GM21737 (cell line): Measurements from ENCODE around the gene MS4A4A.
"Not testable (repeated sequence)": the region's sequence is repeated elsewhere in the genome, so short reads cannot be mapped to it uniquely, and the experiment has no call there.

Experiments used
- ATAC-seq: cut with Tn5 transposase; IDR thresholded peaks from one replicate; pipeline ENCODE4 v1.9.1; 2021; ENCODE audit warnings: mild to moderate bottlenecking, moderate library complexity; ENCODE audit not compliant: unreplicated experiment

Gene MS4A4A

DNA sequence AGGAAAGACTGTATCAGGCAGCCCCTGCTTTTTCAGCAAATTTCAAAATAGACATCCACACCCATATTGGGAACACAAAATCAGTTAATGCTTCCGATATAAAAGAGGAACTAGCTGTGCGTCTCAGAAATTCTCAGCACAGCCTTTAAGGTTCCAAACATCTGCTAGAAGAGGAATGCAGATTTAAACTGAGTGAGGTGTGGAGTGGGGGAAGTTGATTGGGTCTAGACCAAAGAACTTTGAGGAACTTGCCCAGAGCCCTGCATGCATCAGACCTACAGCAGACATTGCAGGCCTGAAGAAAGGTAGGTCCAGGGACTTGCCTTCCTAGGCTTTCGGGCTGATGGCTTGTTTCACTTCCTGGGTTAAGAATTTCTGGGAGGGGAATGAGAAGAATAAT lies at the start of gene MS4A4A:
Gene MS4A4A (plus strand): TSS at position 255 of the 400 bp plus-strand sequence. CDS start 10 bp downstream, at position 265.
- ATAC-seq, result no peak

DNA sequence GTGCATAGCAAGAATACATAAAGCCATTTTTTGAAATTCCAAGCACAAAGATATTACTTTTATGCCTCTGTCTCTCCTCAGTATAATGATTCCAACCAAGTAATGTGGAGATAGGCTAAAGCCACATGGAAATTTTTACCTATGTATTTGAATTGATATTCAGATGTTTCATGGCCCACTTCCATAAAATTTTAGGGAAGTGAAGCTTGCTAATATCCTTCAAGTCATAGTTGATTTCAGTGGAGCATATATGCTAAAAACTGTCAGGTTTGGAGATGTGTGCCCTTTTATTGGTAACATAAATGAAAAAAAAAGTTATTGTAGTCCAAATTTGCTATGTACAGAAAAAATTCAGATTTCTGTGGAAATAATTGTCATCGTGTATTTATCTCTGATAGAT lies 49.8 kb upstream of the MS4A4A start:
- ATAC-seq, result no peak

DNA sequence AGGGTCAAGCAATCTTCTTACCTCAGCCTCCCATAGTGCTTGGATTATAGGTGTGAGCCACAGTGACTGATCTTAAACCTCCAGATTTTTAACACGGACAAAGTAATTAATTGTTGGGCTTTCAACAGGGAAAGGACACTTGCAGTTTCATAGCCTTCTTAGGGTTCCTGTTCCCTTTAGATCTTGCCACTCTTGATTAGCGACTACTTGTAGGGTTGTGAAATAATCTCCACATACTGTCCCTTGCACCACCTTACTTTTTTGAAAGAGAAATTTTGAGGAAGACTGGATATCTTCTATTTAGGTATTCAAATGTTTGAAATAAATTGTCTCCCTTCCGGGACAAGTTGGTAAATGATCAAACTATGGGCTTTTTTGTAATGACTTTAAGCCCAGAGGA lies 45.1 kb upstream of the MS4A4A start:
- ATAC-seq, result no peak

DNA sequence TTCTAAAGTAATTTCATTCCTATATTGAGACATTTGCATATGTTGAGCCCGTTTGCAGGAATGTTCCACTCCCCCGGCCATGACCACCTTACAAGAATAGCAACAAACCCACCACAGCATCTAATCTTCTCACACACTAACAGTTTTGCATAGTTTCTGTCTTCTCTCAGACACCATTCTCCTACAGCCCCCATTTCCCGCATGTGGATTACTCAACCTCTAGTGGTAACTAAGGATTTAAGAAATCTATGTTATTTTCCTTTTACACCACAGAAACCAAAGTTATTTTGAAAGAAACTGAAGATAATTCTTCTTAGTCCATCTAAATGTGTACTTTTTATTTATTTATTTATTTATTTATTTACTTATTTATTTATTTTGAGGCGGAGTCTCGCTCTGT lies 39.8 kb upstream of the MS4A4A start:
- ATAC-seq, result no peak

DNA sequence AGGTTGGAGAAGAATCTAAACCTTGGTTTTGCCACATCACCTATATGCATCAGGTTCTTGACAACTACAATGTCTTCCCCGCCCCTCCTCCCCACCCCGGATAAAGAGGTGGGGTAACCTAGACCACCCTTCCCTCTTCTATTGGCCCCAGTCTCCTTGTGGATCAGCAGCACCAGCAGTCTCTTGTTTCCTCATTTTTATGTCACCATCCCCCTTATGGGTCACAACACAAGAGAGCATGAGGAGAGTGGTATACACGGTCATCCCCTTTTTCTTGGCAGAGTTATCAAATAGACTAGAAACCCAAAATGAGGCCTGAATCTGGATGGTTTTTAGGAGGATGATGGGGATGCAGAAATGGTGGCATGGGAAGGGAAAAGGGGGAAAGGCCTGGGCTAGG lies 38.7 kb upstream of the MS4A4A start:
- no peak for ATAC-seq

DNA sequence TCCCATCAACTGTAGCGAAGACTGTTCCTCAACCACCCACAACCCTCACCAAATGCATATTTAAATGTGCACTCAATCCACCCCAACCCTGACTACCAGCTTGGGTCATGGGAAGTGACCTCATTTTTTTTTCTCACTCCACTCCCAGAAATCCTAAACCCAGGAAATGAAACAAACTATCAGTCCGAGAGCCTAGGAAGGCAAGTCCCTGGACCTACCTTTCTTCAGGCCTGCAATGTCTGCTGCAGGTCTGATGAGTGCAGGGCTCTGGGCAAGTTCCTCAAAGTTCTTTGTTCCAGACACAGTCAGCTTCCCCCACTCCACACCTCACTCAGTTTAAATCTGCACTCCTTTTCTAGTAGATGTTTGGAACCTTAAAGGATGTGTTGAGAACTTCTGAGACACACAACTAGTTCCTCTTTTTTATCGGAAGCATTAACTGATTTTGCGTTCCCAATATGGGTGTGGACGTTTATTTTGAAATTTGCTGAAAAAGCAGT lies 37.7 kb upstream of the MS4A4A start, which contains the start of gene MS4A4E:
Gene MS4A4E (minus strand): TSS at position 398 of the 500 bp plus-strand sequence. CDS start 13,082 bp downstream, outside the sequence.
- ATAC-seq, result no peak

DNA sequence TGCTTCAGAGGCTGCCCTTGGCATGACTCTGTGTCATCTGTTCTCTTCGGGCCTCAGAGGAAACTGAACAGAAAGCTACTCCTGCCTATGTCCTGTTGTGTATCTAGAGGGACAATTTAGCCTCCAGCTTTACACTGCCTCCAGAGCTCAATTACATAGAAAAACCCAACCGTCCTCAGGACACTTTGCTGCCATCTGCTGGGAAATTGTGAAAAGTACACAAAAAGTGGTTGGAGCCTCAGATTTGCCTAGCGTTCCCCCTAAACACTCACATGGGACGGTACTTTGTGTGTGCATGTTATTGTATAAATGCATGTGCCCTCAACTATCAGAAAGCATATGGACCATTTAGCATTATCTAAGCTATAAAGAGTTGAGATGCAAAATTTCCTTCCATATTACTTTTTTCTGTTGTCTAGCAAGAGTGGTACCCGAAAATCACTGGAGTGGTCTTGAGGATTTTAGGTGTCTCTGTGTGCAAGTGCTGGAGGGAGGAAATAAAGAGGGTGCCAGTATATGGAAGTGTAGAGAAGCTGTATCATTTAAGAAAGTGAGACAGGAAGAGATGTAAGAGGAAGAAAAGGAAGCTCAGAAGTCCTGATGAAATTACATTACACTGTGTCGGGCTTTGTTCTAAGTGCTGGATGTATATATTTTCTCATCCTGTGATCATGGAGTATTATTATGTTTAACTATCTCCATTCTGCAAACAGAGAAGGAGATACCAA lies 28.8 kb upstream of the MS4A4A start:
- no peak for ATAC-seq

DNA sequence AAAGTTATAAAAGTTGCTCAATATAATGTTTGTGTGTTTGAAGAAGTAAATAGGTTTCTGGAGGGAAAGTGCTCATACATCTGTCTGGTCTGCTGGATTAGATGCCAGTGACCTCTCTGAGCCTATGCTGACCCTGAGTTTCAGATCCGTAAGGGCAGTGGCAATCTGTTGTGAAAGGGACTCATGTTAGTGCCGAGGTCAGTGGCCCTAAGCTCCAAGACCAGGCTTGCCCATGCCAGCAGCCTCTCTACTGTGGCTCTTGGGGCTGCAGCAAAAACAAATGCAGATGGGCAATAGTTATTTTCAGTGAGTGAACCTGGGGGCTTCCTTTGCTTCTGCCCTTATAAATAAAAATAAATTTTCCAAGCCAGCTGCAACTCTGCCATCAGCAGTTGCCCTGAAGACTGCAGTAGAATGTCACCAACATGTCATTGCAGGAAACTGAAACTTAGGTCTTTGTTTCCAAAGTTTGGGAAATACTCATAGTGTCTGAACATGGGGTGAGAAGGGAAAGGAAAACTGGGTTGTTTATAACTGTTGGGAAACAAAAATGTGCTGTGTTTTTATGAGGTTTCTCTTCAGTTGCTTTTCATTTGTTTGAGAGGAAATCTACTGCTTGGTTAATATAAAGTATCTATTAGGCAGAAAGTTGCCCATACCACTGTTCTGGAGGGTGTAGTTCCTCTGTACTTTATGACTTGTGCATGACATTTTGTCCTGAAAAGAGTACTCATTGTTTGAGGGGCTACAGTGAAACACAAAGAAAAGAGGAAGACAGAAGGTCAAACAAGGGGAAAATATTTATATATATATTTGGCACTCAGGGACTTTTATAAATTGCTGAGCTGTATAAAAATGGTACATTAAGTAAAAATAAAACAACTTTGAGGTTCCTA lies 28.0 kb upstream of the MS4A4A start:
- no peak for ATAC-seq

DNA sequence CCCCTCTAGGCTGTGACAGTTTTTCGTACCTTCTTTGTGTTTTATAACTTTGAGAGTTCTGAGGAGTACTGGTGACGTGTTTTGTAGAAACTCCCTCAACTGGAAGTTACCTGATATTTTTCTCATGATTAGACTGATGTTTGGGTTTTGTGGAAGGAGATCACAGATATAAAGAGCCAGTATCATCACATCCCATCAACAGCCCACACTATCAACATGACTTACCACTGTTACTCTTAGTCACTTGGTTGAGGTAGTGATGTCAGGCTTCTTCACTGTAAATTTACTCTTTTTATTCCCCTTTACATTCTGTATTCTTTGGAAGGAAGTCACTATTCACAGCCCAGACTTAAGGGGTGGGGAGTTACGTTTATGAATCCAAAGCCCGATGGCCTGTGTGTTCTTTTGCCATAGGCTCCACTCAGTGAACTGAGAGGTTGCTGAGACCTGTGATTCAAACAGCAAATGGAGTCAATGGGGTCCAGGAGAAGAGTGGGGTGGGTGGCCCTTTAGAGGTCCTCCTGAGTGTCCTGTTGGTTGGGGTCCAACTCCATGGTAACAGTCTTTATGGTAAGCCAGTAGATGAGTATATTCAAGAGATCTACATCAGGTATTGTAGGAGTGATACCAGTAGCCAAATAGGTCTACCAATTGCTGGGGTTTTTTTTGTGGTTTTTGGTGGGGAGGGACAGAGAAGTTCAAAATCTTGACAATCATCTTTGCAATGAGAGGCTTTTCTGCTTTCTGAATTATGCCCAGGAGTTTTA lies 22.3 kb upstream of the MS4A4A start:
- ATAC-seq, result no peak

DNA sequence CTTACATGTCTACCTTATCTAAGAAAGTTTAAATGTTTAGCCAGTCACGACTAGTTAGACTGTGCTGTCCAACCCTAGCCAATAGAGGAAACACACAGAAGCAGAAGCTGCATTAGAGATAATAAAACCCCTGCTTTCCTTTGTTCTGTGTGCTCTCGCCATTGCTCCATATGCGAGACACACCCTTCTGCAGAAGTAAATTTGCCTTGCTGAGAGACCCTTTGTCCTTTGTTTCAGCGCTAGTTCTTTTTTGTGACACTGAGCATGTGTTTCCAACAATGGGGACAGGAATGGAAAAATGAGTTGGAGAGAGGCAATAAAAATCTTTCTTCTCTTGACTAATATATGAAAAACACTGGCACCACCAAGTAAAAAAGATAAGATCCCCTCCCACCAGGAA lies 19.5 kb upstream of the MS4A4A start:
- ATAC-seq, result no peak

DNA sequence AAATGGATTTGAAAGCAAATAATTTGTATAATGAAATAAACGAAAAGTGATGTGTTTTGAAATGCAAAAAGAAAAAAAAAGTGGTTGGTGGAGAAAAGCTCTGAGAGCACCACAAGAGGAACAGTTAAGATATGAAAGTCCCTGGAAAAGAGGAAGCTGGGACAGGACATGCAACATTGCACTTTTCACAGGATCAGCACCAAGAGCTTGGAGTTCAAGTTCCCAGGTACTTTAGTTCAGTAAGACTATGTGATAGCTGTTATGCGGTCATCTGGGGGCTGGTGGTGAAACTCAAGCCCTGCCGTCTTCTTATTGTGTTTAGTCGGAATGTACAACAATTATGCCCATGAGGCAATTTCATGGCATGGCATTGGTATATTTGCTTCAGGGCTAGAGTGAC lies 17.1 kb upstream of the MS4A4A start:
- no peak for ATAC-seq

DNA sequence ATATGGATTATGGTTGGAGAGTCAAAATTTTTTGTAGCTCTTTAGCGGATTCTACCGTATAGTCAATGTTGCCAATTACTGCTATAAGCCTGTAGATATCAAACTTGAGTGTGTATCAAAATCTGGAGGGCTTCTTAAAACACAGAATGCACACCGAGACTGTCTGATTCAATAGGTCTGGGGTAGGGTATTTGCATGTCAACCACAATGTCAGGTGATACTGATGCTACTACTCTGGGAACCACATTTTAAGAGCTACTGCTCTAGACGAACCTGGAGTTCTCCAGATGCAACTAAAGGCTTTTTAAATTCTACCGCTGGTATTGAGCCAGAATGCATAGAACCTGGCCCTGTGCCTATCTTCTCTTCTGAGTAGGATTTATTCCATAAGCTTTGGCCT lies 15.8 kb upstream of the MS4A4A start:
- no peak for ATAC-seq

DNA sequence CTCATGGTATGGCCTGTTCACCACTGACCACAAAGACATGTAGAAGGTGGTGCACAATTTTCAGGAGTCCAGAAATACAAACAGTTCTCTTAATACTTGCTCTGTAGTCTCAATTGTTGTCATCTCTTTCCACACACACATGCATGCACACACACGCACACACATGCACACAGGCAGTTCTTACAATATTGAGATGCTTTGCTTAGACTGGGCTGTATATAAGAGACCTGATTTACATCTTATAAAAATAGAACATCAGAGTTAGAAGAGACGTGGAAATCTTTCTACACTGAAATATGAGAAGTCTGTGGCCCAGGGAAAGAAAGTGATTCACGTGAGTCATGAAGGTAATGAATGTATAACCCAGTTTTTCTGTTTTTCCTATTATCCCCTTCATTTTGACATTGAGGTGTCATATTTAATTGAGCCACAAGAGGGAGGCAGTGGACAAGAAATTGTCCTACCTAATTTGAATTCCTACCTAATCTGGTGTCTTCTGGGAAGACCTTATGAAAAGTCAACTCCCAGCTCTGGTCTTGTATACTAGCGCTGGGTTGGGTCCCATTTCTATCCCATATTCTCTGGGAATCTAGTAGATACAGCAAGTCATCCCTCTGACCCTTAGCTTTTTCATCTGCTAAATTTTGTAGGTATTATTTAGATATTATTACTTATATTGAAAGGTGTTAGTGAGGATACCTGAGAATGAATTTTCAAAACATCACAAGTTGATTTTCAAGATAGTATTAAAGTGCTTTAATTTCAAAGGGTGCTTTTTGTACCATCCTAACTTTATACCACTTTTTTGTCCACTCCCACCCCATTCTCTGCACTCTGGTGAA lies 14.9 kb upstream of the MS4A4A start:
- no peak for ATAC-seq

DNA sequence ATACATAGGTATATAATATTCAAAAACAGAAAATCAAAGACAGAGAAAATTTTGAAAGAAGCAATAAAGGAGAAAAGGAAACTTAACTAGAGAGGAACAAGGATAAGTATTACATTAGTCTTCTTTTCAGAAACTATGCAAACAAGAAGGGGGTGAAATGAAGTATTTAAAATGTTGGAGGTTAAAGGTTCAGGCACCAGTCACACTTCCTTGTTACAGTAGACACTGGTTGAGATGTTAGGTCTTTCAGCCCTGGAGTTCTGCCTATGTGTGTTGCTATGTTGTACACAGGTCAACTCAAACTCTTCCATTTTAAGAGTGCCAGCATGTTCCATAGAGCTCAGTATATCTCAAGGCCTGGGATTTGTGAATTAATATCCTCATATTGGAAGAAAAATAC lies 6.0 kb upstream of the MS4A4A start:
- no peak for ATAC-seq

DNA sequence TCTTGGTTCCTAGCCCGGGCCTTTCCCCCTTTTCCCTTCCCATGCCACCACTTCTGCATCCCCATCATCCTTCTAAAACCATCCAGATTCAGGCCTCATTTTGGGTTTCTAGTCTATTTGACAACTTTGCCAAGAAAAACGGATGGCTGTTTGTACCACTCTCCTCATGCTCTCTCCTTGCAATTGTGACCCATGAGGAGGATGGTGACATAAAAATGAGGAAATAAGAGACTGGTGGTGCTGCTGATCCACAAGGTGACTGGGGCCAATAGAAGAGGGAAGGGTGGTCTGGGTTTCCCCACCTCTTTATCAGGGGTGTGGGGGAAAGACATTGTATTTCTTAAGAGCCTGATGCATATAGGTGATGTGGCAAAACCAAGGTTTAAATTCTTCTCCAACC lies 1.0 kb downstream of the MS4A4A start:
- no peak for ATAC-seq

DNA sequence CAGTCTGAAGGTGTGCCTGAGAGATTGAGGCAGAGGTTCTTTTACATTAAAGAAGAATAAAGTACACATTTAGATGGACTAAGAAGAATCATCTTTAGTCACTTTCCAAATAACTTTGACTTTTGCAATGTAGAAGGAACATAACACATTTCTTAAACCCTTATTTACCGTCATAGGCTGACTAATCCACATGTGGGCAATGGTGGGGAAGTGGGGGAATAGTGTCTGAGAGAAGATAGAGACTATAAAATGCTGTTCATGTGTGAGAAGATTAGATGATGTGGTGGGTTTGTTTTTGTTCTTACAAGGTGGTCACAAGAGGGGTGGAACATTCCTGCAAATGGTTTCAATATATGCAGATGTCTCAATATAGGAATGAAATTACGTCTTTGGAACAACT lies 1.8 kb downstream of the MS4A4A start:
- ATAC-seq, result no peak

DNA sequence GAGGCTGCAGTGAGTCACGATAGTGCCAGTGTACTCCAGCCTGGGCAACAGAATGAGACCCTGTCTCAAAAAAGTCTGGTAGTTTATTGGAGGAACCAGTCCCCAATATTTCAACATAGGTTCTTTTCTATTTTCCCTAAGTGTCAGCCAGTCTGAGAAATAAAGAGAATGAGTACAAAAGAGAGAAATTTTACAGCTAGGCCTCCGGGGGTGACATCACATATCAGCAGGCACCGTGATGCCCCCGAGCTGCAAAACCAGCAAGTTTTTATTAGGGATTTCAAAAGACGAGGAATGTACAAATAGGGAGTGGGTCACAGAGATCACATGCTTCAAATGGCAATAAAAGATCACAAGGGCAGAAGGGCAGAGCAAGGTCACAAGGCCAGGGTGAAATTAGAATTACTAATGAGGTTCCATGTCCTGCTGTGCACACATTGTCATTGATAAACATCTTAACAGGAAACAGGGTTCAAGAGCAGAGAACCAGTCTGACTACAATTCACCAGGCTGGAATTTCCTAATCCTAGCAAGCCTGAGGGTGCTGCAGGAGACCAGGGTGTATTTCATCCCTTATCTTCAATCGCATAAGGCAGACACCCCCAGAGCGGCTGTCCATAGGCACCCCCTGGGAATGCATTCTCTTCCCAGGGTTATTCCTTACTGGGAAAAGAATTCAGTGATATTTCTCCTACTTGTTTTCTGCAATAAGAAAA lies 5.1 kb downstream of the MS4A4A start:
- not testable (repeated sequence) for ATAC-seq

DNA sequence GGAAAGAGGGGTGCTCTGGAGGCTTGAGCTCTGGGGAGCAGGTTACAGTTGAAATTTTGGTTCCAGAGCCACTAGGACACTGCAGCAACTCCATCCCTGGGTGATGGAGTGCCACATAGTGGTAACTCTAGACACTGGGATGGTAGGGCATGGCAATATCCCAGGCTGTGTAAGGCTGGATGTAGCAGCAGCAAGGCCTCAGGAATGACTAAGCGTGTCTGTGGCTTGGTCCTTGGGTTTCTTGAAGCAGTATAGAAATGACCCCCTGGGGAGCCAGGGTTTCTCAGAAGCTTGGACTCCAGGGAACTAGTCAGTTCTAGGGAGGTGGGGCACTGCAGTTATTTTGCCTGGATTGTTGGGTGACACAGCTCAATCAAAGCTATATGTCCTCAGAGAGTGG lies 8.1 kb downstream of the MS4A4A start:
- no peak for ATAC-seq

DNA sequence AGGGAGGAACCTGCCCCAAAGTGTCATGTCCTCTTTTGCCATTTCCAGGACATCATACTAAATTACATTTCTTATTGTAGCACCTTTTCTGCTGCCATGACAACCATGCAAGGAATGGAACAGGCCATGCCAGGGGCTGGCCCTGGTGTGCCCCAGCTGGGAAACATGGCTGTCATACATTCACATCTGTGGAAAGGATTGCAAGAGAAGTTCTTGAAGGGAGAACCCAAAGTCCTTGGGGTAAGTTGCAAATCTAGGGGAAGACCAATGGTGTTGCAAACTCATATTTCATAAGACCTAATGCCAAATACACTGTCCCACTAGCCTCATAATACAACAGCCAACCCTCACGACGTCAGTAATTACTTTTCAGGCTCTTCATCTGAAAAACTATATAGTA lies 11.7 kb downstream of the MS4A4A start:
- ATAC-seq, result no peak

DNA sequence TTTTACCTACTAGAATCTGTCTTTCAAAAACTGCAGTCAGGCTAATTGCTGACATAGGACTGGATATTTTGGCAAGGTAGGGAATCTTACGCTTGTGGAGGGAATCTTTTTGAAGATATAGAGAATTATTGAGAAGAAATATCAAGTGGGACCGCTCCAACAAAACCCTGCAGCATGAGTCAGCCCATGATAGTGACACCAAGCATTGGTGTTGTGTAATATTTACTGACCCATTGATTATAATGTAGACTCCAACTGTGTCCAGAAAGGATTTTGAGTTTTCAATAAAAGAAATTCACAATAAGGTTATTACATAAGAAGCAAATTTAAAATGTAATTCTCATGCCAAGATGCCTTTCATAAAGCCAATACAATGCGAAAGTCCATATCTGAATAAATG lies 20.7 kb downstream of the MS4A4A start:
- no peak for ATAC-seq
